IMR-90 (cell line): ENCODE data around the gene DCUN1D5. TPM values are rescaled to one million over a fixed set of nuclear protein-coding genes. Genes with fewer than 3 reads are reported as not detected.

Experiments
- ATAC-seq: fragments of 200-7000 bp; cut with Tn5 transposase; 2 replicates; pipeline ENCODE4 v1.9.1; 2020; ENCODE audit warnings: low read depth, mild to moderate bottlenecking, moderate library complexity
- BruUV-seq: library from RNA; stranded (reverse); fragments of 400-500 nt; replicated peaks from 2 replicates; lab custom pipeline; 2021; lab: Mats Ljungman, UMichigan
- CTCF ChIA-PET: fragments of 300-600 bp; formaldehyde crosslinking; extraction: SDS; loops from one replicate; lab custom pipeline; 2021; ENCODE audit warnings: antibody characterized with exemption; lab: Yijun Ruan, JAX
- POLR2A ChIA-PET: fragments of 300-600 bp; sonication (Branson Sonifier 250); formaldehyde crosslinking; loops from one replicate; lab custom pipeline; 2022; ENCODE audit warnings: antibody characterized with exemption; ENCODE audit not compliant: unreplicated experiment; lab: Charles Lee
- DNase-seq: peaks from one replicate; pipeline ENCODE4 v3.0.0; 2013
- H2AFZ ChIP-seq: replicated peaks from 2 replicates; pipeline ENCODE3; 2013; ENCODE audit warnings: low read length, mild to moderate bottlenecking; ENCODE audit not compliant: poor library complexity
- H2AK5ac ChIP-seq: 2 replicates; pipeline ENCODE4 v1.6.1; 2013; ENCODE audit warnings: low read depth, low read length, inconsistent platforms
- H2AK9ac ChIP-seq: replicated peaks from 2 replicates; pipeline ENCODE3; 2013; ENCODE audit warnings: mild to moderate bottlenecking, low read depth, low read length, moderate library complexity; ENCODE audit not compliant: poor library complexity
- H2BK120ac ChIP-seq: 2 replicates; pipeline ENCODE4 v1.6.1; 2013; ENCODE audit warnings: low read depth, low read length, inconsistent platforms
- H2BK15ac ChIP-seq: 3 replicates; pipeline ENCODE4 v1.6.1; 2013; ENCODE audit warnings: low read depth, low read length, inconsistent platforms
- H2BK20ac ChIP-seq: 2 replicates; pipeline ENCODE4 v1.6.1; 2013; ENCODE audit warnings: low read depth, mild to moderate bottlenecking, inconsistent platforms, low read length, moderate library complexity
- H2BK5ac ChIP-seq: 2 replicates; pipeline ENCODE4 v1.6.1; 2013; ENCODE audit warnings: mild to moderate bottlenecking, low read depth, low read length, inconsistent platforms; ENCODE audit not compliant: poor library complexity, severe bottlenecking
- H3K14ac ChIP-seq: replicated peaks from 2 replicates; pipeline ENCODE4 v1.6.1; 2013; ENCODE audit warnings: low read depth, low read length, inconsistent platforms
- H3K18ac ChIP-seq: 2 replicates; pipeline ENCODE4 v1.6.1; 2013; ENCODE audit warnings: low read depth, low read length, control low read depth
- H3K23ac ChIP-seq: 2 replicates; pipeline ENCODE4 v1.6.1; 2013; ENCODE audit warnings: low read depth, low read length, inconsistent platforms
- H3K27ac ChIP-seq: 2 replicates; pipeline ENCODE4 v1.5.1; 2013; ENCODE audit warnings: mild to moderate bottlenecking, control low read depth, low read length; ENCODE audit not compliant: insufficient read depth
- H3K27me3 ChIP-seq: 2 replicates; pipeline ENCODE4 v1.6.1; 2013; ENCODE audit warnings: low read length; ENCODE audit not compliant: control insufficient read depth, insufficient read depth
- H3K36me3 ChIP-seq: 2 replicates; pipeline ENCODE4 v1.6.1; 2013; ENCODE audit warnings: low read length, mixed read lengths; ENCODE audit not compliant: control insufficient read depth, insufficient read depth
- H3K4ac ChIP-seq: 2 replicates; pipeline ENCODE4 v1.6.1; 2013; ENCODE audit warnings: low read depth, low read length, inconsistent platforms
- H3K4me1 ChIP-seq: 2 replicates; pipeline ENCODE4 v1.6.1; 2013; ENCODE audit warnings: low read length, mixed read lengths; ENCODE audit not compliant: control insufficient read depth, insufficient read depth
- H3K4me2 ChIP-seq: 2 replicates; pipeline ENCODE4 v1.6.1; 2013; ENCODE audit warnings: low read depth, mild to moderate bottlenecking, control low read depth, low read length, moderate library complexity
- H3K4me3 ChIP-seq: 2 replicates; pipeline ENCODE4 v1.5.1; 2013; ENCODE audit warnings: low read depth, mild to moderate bottlenecking, control low read depth, low read length, moderate library complexity; ENCODE audit not compliant: insufficient read depth
- H3K56ac ChIP-seq: 2 replicates; pipeline ENCODE4 v1.6.1; 2013; ENCODE audit warnings: low read length, inconsistent platforms; ENCODE audit not compliant: insufficient read depth; ENCODE audit errors: extremely low read depth
- H3K79me1 ChIP-seq, 2 experiments: 2 replicates each; pipeline ENCODE4 v1.6.1; 2013; ENCODE audit warnings: low read length in 2 of 2, inconsistent platforms in 1 of 2, low read depth in 1 of 2
- H3K9ac ChIP-seq: 2 replicates; pipeline ENCODE4 v1.6.1; 2013; ENCODE audit warnings: low read depth, low read length, control low read depth
- H3K9me1 ChIP-seq: 2 replicates; pipeline ENCODE4 v1.6.1; 2013; ENCODE audit warnings: low read length, inconsistent platforms; ENCODE audit not compliant: insufficient read depth
- H3K9me3 ChIP-seq: 2 replicates; pipeline ENCODE4 v1.6.1; 2013; ENCODE audit warnings: low read length; ENCODE audit not compliant: control insufficient read depth, insufficient read depth
- H4K20me1 ChIP-seq: 2 replicates; pipeline ENCODE4 v1.6.1; 2013; ENCODE audit warnings: low read length, inconsistent platforms; ENCODE audit not compliant: insufficient read depth
- H4K5ac ChIP-seq: 2 replicates; pipeline ENCODE4 v1.6.1; 2013; ENCODE audit warnings: mild to moderate bottlenecking, low read depth, low read length, control low read depth
- H4K8ac ChIP-seq, 2 experiments: 2 replicates each; pipeline ENCODE4 v1.6.1; 2013; ENCODE audit warnings: low read depth in 2 of 2, low read length in 2 of 2, control low read depth in 1 of 2, inconsistent platforms in 1 of 2
- H4K91ac ChIP-seq: 2 replicates; pipeline ENCODE4 v1.6.1; 2013; ENCODE audit warnings: low read depth, low read length, inconsistent platforms; ENCODE audit not compliant: insufficient read depth
- BHLHE40 ChIP-seq: fragments of 150-350 bp; IDR thresholded peaks from 2 replicates; pipeline ENCODE4 v1.6.1; 2016; ENCODE audit warnings: mild to moderate bottlenecking, low read depth, low read length
- CEBPB ChIP-seq: IDR thresholded peaks from 2 replicates; pipeline ENCODE4 v1.6.1; 2012; ENCODE audit warnings: low read depth, low read length, improper control_type of control experiment
- CHD1 ChIP-seq: IDR thresholded peaks from 2 replicates; pipeline ENCODE4 v1.6.1; 2012; ENCODE audit warnings: low read depth, low read length, improper control_type of control experiment
- CTCF ChIP-seq: conservative IDR thresholded peaks from 2 replicates; pipeline ENCODE4 v1.5.1; 2012; ENCODE audit warnings: mild to moderate bottlenecking, low read depth, low read length, improper control_type of control experiment
- ELK1 ChIP-seq: fragments of 150-350 bp; IDR thresholded peaks from 2 replicates; pipeline ENCODE4 v1.6.1; 2016; ENCODE audit warnings: low read depth, mild to moderate bottlenecking, low read length, moderate library complexity, borderline replicate concordance
- FOS ChIP-seq: fragments of 150-350 bp; IDR thresholded peaks from 2 replicates; pipeline ENCODE4 v1.6.1; 2016; ENCODE audit warnings: low read depth, low read length
- MAZ ChIP-seq: IDR thresholded peaks from 2 replicates; pipeline ENCODE4 v1.6.1; 2012; ENCODE audit warnings: low read depth, mild to moderate bottlenecking, low read length, improper control_type of control experiment, moderate library complexity, borderline replicate concordance
- NFE2L2 ChIP-seq: fragments of 150-350 bp; IDR thresholded peaks from 2 replicates; pipeline ENCODE4 v1.6.1; 2016; ENCODE audit warnings: low read depth, mild to moderate bottlenecking, low read length
- POLR2A ChIP-seq: IDR thresholded peaks from 2 replicates; pipeline ENCODE4 v1.6.1; 2012; ENCODE audit warnings: mild to moderate bottlenecking, low read depth, low read length
- RAD21 ChIP-seq: IDR thresholded peaks from 2 replicates; pipeline ENCODE4 v1.6.1; 2012; ENCODE audit warnings: low read length, improper control_type of control experiment
- RFX5 ChIP-seq: IDR thresholded peaks from 2 replicates; pipeline ENCODE4 v1.8.0; 2012; ENCODE audit warnings: low read depth, mild to moderate bottlenecking, low read length, moderate library complexity
- SMC3 ChIP-seq: fragments of 150-350 bp; IDR thresholded peaks from 2 replicates; pipeline ENCODE4 v1.6.1; 2016; ENCODE audit warnings: low read depth, mild to moderate bottlenecking, antibody characterized with exemption, low read length, moderate library complexity
- USF2 ChIP-seq: fragments of 150-350 bp; IDR thresholded peaks from 2 replicates; pipeline ENCODE4 v1.6.1; 2017; ENCODE audit warnings: mild to moderate bottlenecking, antibody characterized with exemption, low read length, low read depth
- WGBS, 2 experiments: methylation state at CpG; one replicate each; pipeline versions ENCODE4 v1.1.5 to v1.1.7; 2013; ENCODE audit warnings: missing lambda C conversion rate in 2 of 2; ENCODE audit not compliant: insufficient read length in 1 of 2; ENCODE audit errors: extremely low coverage in 2 of 2; 5-methylcytosine and 5-hydroxymethylcytosine counted together
- dilution Hi-C: fragments of 300-500 bp; cut with HindIII; formaldehyde crosslinking; loops from one replicate; pipeline ENCODE4 v1.14.3; 2018; ENCODE audit warnings: low sequenced_read_pairs; ENCODE audit not compliant: unreplicated experiment
- in situ Hi-C: fragments of 300-500 bp; cut with MboI; formaldehyde crosslinking; loops from 3 replicates; pipeline ENCODE4 v1.14.3; 2019; ENCODE audit warnings: low sequenced_read_pairs, inconsistent platforms, mixed read lengths
- intact Hi-C: fragments of 100-400 bp; cut with micrococcal nuclease; formaldehyde crosslinking; loops from 2 replicates; pipeline ENCODE4 v1.10.0; 2022
- polyA plus RNA-seq, 3 experiments: library from polyadenylated mRNA; depleted of rRNA; stranded (reverse); fragments of >200 nt; gene quantifications; 2 replicates each; pipeline ENCODE4 v1.2.3, GENCODE V29; 2012; ENCODE audit warnings: low replicate concordance in 1 of 3
- total RNA-seq: library from RNA; depleted of rRNA; stranded (reverse); fragments of >200 nt; gene quantifications from 2 replicates; pipeline ENCODE4 v1.2.3, GENCODE V29; 2012

DCUN1D5 gene
- total and polyA plus RNA-seq, 2 of the 4 experiments (the other 2 are of a cell fraction), result 47.8 to 58.3 TPM

- Histone ChIP-seq H3K14ac (no peak overlapping the region), H3K27me3 (no peaks in the 10 kb centered on the region), H3K9me1 (0 out of 2 replicates have a peak, but pooled peaks cover 3% of the 10 kb centered on the region), H3K79me1 (peaks cover 19 to 26% of the 10 kb centered on the region in 2 experiments), H3K23ac (no peak overlapping the region), H4K8ac (no peak overlapping the region), H3K4me3 (no peak overlapping the region), H2AK5ac (no peak overlapping the region), H3K36me3 (peaks cover 7% of the 10 kb centered on the region), H3K56ac (no peak overlapping the region), H4K5ac (no peak overlapping the region), H2BK120ac (no peak overlapping the region), H3K18ac (no peak overlapping the region), H3K9me3 (no peaks in the 10 kb centered on the region), H2BK20ac (no peak overlapping the region), H2BK15ac (no peak overlapping the region), H2BK5ac (no peak overlapping the region), H3K4me1 (no peaks in the 10 kb centered on the region), H2AFZ (no peak overlapping the region), H2AK9ac (no peak overlapping the region), H4K20me1 (peaks cover 5% of the 10 kb centered on the region; the same call in 1 of the 2 replicates), H3K4me2 (no peak overlapping the region), H3K4ac (no peak overlapping the region), H3K9ac (no peak overlapping the region), H4K91ac (no peak overlapping the region), H3K27ac (no peak overlapping the region)
- in situ Hi-C loops, result no loop called here
- intact Hi-C loops, result no loop called here
- dilution Hi-C loops, result no loop called here
- no TSS peak for BruUV-seq
- WGBS, 2 experiments, result no CpG with 5 or more reads among the region's 2 CpGs
- ATAC-seq (no peak), DNase-seq (no peak)
- CTCF ChIA-PET, result no interaction called here
- POLR2A ChIA-PET, result no interaction called here
- TF ChIP-seq ELK1 (no peak), SMC3 (no peak), CHD1 (no peak), FOS (no peak), NFE2L2 (no peak), BHLHE40 (no peak), CEBPB (no peak), RAD21 (no peak), USF2 (no peak), CTCF (no peak), RFX5 (no peak), POLR2A (no peak), MAZ (no peak)
These were observed 22.6 kb downstream of the DCUN1D5 start for GRCh38 chr11:103069367-103069766.
